Stimulated activated CD4-positive, alpha-beta T cell treated with anti-CD3 and anti-CD28 coated beads, Interleukin-12 subunit alpha, Interleukin-12 subunit beta, amount 100 ng/mL, for 4 hours (primary cell): ENCODE measurements around the gene SRGAP2C.
"Not testable (repeated sequence)": the region's sequence is repeated elsewhere in the genome, so short reads cannot be mapped to it uniquely, and the experiment has no call there.

Source experiments
- DNase-seq: peaks from one replicate; pipeline ENCODE4 v3.0.0-alpha.2; 2020

The SRGAP2C gene

DNA sequence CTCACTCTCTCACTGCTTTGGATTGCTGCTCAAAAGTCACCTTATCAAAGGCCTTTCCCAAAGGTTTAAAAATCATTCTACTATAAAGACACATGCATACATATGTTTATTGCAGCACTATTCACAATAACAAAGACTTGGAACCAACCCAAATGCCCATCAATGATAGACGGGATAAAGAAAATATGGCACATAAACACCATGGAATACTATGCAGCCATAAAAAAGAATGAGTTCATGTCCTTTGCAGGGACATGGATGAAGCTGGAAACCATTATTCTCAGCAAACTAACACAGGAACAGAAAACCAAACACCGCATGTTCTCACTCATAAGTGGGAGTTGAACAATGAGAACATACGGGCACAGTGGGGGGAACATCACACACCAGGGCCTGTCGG lies 45.9 kb downstream of the SRGAP2C start:
- not testable (repeated sequence) for DNase-seq

DNA sequence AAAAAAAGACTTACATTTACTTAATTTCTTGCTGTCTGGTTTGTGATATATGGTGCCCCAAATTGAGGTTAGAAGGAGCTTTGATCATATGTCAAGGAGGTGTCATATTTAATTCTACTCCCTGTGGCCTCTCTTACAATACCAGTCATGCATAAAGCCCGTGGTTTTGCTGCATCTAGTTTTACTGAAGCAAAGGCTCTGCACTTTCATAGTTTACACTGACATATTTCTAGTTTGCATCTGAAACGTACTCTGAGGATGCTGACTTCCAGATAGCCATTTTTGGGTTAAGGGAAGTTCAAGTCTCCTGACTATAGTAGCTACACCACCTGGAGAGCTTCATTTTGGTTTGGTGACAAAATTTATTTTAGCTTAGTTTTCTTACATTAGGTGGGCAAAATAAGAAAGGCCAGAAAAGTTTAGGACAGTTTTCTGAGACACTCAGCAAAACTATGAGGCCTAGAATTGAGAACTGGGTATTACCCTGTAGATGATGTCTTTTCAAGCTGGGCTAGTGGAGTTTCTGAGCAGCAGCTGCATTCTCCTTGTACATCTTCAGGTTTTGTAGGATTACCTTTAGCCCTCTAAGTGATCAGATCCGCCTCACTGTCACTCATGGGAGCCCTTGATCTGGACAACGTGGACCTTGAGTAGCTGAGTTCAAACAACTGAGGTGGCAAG lies 47.8 kb downstream of the SRGAP2C start:
- DNase-seq, result not testable (repeated sequence)

DNA sequence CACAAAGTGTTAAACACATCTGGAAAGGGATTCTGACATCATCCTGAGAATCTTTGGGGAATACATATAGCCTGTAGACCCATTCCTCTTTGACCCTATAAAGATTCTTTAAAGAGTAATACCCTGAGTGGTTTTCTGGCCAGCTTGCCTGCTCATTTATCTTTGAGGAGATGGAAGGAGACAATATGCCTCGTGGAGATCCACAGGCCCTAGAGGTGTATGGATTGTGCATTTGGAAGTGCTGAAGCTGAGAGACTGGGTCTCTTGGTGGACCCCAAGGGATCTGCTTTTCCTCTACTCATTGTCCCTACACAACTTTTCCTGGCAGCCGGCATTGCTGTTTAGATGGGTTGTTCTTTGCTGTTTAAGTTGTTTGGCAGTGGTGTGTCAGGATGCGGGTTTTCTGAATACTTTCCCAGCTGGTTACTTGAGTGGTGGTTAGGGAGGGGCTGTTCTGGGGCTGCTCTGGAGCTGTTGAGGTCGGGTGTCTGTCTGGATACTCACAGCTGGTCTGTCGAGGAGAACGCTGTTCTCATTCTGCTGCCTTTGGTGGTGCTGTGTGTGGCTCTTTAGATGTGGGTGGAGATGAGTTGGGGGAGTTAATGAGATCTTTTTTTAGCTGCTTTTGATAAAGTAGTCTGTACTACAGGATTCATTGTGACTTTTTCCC lies 49.5 kb downstream of the SRGAP2C start:
- DNase-seq, result not testable (repeated sequence)

DNA sequence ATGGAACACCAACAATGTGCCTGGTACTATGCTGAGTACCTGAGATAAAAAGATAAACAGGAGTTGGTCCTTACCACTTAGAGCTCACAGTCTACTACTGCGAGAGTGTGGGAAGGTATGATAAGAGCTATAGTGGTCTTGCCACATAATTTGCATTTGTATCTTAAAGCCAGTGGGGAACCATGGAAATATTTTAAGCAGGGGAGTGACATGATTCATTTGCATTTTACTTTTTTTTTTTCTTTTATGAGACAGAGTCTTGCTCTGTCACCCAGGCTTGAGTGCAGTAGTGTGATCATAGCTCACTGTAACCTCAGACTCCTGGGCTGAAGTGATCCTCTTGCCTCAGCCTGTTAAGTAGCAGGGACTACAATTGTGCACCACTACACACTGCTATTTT lies 53.6 kb downstream of the SRGAP2C start:
- not testable (repeated sequence) for DNase-seq

DNA sequence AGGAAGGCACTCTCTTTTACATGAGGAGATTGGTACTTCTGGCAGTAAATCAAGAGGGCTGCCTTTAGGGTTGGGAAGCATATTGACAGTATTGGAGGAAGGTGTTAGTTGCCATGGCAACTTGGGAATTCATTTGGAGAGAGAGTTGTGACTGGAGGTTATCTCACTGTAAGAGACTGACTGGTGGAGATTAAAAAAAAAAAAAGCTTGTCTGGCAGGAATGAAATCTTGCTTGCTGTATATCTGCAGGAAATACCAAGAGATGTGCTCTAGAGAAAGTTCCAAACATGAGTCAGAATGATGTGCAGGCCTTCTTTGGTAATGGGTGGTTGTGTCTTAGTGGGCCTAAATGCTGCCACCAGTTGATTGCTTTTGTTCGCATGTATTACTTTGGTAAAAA lies 59.1 kb downstream of the SRGAP2C start:
- not testable (repeated sequence) for DNase-seq

DNA sequence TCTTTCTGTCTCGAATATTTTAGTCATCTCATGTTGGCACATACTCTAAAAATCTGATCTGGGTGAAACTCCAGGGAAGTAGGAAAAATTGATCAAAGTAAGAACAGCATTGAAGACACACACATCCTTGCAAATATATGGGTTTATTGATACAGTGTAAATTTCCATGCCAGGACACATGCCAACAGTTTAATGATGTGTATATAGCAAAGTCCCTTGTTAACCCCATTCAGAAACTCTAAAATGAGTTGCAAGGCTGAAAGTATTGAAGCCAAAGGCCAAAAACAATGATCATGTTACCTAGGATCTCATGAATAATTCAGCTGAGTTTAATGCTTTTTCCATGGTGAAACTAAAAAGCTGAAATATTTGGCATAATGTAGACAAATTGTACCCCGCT lies 61.6 kb downstream of the SRGAP2C start:
- not testable (repeated sequence) for DNase-seq

DNA sequence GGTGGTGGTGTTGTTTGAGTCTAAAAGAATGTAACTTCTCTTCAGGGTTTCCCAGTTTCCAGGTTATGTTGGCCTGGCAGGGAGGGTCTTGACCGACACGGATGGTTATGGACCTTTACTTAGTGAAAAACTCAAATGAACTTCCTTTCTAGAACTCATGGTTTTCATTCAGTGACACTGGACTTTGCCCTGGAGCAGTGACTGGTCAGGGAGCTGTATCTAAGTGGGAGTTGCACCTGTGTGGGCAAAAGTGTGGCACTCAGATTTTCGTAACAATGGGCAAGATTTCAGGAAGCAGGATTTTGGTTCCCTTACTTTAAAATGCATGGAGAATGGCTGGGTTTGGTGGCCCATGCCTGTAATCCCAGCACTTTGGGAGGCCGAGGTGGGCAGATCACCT lies 67.9 kb downstream of the SRGAP2C start:
- not testable (repeated sequence) for DNase-seq

DNA sequence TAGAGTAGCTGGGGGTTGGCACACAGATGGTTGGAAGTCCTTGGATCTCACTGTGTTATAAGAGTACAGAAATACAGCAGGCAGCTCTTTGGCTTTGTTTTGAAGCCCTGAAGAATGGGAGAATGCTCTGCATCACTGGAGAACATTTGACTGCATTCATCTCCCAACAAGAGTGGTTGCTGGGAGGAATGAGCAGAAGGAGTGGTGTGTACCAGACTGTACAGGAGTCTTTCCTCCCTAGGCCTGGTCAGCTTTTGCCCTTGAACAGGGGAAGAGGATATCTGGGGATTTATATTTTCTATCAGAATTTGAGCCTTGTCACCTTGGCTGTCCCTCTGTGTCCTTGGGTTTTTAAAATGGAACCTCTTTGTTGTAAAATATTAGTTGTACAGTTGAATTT lies 69.8 kb downstream of the SRGAP2C start:
- DNase-seq, result not testable (repeated sequence)

DNA sequence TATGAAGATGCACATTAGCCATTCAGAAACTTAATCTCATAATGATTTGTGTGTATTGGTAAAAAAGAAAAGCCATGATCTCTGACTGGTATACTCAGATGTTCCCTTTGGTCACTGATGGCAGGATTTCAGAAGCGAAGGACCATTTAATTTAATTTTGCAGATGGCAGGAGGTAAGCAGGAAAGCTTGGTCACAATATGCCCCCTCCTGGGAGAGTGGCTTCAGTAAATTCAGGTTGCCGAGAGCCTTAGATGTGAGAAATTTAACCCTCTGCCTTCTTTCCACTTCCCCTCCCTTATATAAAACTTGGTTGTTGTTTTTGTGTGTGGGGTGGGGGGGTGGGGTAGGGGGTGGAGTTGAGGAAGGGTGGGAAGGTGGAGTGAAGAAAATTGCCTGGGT lies 72.9 kb downstream of the SRGAP2C start:
- not testable (repeated sequence) for DNase-seq

DNA sequence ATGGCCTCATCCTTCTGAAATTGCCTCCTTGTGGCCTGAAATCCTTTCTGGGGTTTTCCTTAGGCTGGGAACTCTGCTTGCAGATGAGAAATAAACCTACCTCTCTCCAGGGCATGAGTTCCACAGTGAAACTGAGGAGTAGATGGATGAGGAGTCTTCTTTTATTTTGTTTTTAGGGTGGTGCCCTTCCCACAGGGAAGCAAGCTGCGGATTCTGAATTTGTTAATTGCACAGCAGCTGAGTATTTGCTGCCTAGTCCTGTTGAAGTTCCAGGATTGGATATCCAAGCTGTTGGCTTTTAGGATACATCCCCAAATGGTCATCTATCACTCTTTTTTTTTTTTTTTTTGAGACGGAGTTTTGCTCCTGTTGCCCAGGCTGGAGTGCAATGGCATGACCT lies 73.4 kb downstream of the SRGAP2C start:
- not testable (repeated sequence) for DNase-seq

DNA sequence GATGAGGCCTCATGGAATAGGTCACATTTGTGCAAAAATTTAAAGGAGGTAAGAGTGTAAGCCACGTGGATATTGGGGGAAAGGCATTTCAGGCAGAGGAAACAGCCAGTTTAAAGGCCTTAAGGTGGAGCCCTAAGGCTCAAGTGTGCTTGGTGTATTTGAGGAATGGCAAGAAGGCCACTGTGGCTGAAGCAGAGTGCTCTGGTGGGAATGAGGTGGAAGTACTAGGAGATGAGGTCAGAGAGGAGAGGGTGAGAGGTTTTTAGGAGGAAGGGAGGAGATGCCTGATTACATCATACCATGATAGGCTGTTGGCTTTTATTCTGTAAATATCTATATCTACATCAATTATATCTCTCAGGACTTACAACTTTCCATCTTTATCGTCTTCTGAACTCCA lies 75.4 kb downstream of the SRGAP2C start:
- not testable (repeated sequence) for DNase-seq

DNA sequence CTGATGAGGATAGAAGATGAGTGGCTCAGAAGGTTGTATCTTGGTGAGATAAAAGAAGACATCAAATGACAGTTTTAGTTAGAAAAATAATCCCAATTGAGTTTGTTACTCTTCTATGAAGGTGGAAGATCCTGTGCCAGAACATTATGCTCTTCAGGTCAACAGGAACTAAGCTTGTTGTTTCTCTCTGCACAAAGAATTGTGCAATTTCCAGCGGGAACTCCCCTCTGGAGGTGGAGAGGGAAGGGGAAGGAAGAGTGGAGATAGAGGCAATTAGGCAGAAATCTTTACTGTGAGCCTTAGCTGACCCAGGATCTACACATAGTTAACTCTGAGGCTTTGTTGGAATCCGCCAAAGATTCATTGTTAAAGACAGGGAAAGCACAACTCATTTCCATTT lies 77.4 kb downstream of the SRGAP2C start:
- not testable (repeated sequence) for DNase-seq

DNA sequence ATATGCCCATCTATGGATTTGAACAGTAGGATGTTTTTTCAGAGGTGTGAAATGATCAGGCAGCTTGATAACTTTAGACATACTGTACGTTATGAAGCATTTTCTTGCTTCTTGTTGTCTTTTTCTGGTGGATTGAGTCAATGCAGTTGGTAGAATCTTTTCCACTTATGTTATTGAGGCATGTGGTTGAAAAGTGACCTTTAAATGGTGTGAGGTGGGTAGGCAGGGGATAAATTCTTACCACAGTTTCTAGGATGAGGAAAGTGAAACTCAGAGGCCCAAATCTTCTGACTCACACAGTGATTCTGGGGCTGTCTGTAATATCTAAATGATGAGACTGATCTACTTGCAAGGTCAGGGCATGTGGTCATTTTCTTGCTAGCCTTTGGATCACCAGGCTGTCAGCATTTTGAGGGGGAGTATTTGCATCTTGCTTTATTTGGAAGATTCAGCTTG lies 79.0 kb downstream of the SRGAP2C start:
- not testable (repeated sequence) for DNase-seq

DNA sequence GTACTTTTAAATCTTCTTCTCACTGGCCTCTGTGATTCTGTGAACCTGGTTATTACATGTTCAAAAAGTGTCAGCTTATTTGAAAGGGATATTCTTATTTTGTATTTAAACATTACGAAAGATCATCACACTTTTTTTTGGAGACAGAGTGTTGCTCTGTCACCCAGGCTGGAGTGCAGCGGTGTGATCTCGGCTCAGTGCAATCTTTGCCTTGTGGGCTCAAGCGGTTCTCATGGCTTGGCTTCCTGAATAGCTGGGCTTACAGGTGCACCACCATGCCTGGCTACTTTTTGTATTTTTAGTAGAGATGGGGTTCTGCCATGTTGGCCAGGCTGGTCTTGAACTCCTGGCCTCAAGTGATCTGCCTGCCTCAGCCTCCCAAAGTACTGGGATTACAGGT lies 82.3 kb downstream of the SRGAP2C start:
- not testable (repeated sequence) for DNase-seq

DNA sequence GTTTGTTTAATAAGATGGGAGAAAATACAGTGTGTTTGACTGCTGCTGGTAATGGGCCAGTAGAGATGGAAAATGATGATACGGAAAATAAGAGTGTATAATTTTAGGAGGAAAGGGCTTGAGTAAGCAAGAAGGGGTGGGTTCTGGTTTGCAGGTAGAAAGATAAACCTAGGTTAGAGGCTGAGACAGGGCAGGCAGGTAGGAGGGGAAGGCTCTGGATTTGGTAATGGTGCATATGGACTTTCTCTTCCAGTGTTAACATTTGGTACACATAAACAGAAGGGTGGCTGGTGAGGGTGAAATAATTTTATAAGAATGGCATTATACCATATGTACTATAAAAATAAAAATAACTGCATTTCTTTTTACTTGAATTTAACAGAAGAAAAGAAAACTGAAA lies 84.5 kb downstream of the SRGAP2C start:
- not testable (repeated sequence) for DNase-seq

DNA sequence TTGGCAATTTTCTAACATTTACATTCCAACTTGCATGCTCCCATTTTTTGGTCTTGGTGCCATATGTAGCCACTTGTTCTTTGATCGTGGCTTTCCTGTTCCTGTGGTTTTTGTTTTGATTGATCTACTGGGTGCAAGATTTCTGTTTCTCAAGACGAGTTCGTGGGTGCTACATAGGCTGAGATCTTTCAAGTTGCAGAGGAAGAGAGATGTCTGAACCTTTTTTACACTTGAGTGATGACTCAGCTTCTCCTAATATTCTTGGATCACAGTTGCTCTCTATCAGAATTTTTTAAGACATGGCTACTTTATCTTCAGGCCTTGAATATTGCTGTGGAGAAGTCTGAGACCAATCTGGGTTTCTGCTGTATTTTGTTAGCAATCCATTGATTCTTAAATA lies 85.2 kb downstream of the SRGAP2C start:
- DNase-seq, result not testable (repeated sequence)

DNA sequence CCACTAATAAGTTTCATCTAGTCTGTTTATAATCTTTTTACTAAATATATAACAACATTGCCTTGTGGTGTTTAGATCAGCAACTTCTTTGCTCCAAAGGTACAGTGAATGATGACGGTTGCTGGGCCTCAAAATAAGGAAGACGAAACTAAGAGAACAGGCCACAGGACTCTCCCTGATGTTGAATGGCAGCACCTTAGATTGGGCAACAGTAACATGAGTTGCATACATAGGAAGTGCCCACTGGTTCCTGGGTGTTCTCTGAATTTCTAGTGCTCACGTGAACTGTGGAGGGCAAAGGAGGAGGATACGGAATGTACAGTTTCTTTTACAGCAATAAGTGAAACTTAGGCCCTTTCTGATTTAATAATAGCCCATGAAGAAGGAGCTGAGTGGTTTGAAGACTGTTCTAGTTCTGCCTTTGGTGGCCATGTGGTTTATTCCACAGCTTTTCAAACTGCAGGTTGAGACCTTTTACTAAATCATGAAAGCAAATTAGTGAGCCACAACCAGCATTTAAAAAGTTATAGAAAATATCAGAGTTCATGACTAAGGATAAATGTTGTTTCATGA lies 86.5 kb downstream of the SRGAP2C start:
- DNase-seq, result not testable (repeated sequence)

DNA sequence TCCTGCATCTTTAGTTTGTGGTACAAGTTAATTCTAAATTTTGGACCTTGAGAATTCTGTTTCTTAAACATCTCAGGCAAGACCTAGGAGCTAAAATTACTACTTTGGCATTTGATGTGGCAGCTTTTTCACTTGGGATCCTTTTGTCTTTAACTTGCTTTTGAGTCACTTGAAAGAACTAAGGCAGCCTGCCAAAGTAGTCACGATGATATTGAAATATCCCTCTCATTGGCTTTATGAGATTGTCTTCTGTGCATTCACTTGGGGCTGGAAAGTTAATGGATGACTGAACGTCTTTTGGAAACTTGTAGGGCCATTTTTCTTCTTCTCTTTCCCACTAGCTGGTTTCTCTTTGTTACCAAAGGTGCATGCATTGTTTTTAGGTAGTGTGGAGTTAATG lies 90.7 kb downstream of the SRGAP2C start:
- not testable (repeated sequence) for DNase-seq

DNA sequence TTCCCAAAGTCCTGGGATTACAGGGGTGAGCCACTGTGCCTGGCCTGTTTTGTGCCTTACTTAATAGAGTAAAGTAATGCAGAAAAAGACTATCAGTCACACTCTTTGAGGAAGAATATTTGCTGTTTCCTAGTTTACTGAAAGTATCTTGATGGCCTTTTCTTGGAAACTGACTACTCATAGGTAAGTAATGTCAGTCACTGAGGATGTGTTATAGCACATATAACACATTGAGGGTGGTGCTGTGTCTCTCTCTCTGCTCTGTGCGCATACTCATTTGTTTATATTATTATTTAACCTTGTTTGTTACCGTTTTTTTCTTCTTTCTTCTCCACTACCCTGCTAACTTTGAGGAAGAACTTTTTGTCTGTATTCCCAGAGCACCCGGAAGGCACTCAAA lies 93.4 kb downstream of the SRGAP2C start:
- not testable (repeated sequence) for DNase-seq

DNA sequence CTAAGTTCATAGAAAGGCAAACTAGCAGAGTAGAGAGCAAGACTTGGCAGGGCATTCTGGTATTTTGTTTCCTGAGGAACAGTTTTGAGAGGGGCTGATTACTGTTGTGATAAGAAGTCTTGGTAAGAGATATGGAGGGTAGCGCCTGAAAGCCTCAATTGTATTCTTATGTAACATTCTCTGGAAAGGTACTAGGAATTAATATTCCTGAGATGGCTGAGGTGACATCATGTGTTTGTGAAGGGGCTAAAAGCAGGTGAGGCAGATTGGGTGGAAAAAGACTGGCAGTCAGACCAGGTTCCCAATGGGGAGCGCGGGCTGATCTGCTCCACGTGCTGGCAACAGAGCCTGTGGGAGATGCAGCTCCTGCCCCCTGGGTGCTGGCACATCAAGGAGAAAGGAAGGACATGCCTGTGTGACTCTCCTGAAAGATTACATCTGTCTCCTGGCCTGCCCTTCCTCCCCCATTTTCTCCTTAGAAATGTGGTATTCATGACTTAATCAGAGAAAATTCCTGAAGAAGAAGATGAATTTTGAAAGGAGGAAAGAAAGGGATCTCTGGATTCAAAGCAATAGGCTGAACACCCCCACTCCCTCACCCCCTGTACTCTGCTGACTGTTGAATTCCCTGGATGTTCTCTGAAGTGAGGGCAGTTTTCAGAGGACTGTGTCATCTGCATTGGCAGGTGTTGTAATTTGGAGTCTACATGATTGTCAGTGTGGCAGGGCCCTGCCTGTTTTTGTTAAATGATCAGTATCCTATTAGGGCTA lies 94.2 kb downstream of the SRGAP2C start:
- DNase-seq, result not testable (repeated sequence)

DNA sequence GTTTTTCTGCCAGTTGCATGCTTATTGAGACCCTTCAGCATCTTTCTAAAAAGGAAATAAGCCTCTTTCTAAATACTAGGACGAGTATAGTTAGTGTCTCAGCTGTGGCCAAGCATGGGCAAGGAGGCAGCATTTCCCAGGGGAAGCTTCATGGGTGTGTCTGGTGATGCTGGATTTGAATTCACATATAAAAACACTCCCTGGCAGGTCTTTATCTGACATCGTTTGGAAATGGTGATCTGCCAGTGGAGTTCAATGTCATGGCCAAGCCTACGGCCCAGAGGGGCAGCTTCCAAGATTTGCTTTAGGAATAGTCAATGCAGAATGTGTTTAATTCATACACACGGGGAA lies 94.7 kb downstream of the SRGAP2C start:
- DNase-seq, result not testable (repeated sequence)

DNA sequence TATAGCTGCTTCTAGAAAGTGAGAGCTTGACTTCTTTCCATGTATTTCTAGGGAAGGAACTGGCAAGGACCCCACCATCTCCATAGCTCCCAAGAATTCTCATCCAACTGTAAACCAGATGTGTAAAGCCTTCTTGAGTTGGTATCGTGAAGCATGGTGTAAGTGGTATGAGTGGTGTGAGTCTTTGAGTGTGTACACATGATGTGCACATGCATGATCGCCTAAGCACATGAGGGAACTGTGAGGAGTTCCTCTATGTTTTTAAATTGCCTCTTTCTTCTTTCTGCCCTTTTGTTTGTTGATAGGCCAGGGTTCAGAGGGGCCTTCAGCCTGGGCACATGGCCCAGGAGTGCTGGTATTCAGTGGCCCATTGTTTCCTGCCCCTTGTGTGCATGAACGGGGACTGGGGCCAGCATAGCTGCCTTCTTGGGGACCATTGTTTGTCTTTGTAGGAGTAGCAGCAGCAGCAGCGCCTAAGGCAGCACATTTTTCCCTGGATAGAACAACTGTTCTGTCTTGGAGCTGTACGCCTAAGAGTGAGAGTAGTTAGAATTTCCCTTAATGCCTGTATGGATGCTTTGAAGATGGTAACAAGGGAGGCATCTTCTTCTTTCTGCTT lies 96.0 kb downstream of the SRGAP2C start:
- DNase-seq, result not testable (repeated sequence)

DNA sequence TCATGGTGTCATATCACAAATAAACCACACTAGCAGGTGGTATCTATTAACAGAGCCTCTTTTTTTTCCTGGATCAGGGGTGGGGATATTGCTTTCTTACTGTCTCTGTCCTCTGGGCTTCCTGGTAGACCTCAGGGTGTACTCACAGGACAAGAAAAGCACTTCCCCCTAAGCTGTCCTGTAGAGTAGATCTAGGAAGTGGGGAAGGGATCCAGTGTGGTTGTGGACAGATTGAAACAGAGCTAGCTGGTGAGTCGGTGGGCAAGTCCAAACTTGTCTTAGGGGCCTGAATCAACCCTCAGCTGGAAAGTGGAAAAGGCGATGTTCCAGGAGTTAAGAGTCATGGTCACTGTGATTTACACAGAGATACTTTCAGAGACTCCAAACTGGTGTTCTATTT lies 96.7 kb downstream of the SRGAP2C start:
- DNase-seq, result not testable (repeated sequence)
